NCI-H187 (cell line): ENCODE measurements around the gene HDHD5.
A peak's percentile ranks its signal among the peaks of the same experiment; 100 is the strongest.
"Not testable (repeated sequence)": the region's sequence is repeated elsewhere in the genome, so short reads cannot be mapped to it uniquely, and the experiment has no call there.

Source experiments
- DNase-seq, 2 experiments: peaks; one replicate each; lab custom pipeline; 2025; lab: John Stamatoyannopoulos, UW

The HDHD5 gene

GRCh38 chr22:17155941-17156340 lies 3.1 kb downstream of the HDHD5 start:
- no peak for DNase-seq

DNA sequence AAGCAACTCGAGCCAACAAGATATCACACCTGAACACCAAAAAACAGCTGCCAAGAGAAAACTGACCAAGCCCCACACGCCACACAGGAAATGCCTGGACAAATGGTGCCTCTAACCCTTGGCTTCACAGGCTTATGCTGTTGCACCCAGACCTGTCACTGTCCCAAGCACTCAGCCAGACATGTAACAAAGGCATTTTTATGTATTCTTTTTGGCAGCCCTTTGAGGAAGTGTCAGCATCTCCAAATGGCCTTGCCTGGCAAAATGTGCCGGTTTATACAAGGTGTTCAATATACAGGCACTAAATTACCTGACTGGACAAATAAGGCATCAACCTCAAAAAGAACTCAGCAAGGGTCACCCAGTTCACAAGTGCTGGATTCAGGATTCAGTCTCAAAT lies 6.1 kb downstream of the HDHD5 start:
- DNase-seq = no peak

DNA sequence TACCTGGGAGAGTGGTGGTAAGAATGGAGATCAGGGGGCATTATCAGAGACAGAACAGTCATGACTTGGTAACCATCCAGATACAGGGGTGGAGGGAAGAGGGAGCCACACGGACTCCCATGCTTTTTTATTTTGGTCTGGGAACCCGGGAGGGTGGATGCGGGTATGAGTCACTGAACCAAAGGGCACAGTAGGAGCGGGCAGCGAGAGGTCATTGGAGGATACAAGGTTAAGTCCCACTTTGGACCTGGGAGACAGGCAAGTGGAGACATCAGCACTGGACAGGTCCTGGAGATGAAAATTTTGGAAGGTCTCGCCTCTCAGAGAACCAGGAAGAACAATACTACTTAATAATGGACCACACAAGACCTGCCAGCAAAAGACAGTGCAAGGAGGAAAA lies 6.7 kb downstream of the HDHD5 start:
- no peak for DNase-seq

- no peak for DNase-seq
Observed at GRCh38 chr22:17149076-17149815, 9.8 kb downstream of the HDHD5 start.

GRCh38 chr22:17147458-17147857 lies 11.6 kb downstream of the HDHD5 start:
- DNase-seq = not testable (repeated sequence)

- no peak for DNase-seq
Observed at GRCh38 chr22:17145021-17145680, 13.9 kb downstream of the HDHD5 start.

DNA sequence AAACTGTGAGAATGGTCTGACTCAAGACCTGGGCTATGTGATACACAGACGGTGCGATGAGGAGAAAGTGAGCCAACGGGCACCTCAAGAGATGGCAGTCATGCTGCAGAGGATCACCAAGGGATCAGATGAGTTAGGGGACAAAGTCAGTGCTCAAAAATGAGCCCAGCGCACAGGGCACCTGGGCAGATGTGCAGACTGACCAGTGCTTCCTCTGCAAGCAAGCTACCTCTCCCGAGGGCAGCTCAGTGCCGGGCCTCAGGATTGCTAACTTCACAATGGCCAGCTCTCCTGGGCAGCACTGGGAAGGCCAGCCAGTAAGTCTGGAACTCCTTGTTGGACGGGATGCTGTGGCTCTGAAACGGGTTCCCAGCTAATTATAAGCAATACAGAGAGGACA lies 15.3 kb downstream of the HDHD5 start:
- no peak for DNase-seq

- DNase-seq = no peak
Observed at GRCh38 chr22:17143101-17143500, 16.0 kb downstream of the HDHD5 start.

- DNase-seq = no peak
Observed at GRCh38 chr22:17140826-17141766, 18.0 kb downstream of the HDHD5 start.

GRCh38 chr22:17140022-17140421 lies 19.1 kb downstream of the HDHD5 start:
- no peak for DNase-seq

GRCh38 chr22:17138513-17138912 lies 20.6 kb downstream of the HDHD5 start:
- DNase-seq = no peak

GRCh38 chr22:17137861-17138425 lies 21.1 kb downstream of the HDHD5 start:
- DNase-seq = no peak

GRCh38 chr22:17137170-17137569 lies 21.9 kb downstream of the HDHD5 start:
- no peak for DNase-seq

- no peak for DNase-seq
Observed at GRCh38 chr22:17135153-17135760, 23.8 kb downstream of the HDHD5 start.

DNA sequence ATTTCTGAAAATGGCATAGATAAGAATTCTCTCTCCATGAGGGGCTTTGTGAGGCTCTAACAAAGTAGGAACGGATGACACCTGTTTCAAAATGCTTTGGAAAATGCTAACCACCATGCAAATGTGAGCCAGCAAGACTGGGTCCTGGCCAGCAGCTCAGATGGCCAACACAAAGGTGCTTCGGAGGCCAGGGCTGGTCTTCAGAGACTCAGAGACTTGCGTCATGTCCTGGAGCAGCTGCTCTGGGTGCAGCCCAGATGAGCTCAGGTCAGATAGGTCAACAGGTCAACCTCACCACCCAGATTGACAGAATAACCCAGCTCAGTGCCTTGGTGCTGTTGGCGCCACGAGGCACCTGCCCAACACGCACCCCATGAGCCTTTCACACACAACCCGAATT lies 25.9 kb downstream of the HDHD5 start:
- DNase-seq = no peak

- DNase-seq = no peak
Observed at GRCh38 chr22:17132112-17132511, 27.0 kb downstream of the HDHD5 start.

GRCh38 chr22:17131686-17132085 lies 27.4 kb downstream of the HDHD5 start:
- peak in 1 of 2 experiments; percentile 3 for DNase-seq

- no peak for DNase-seq
Observed at GRCh38 chr22:17130199-17130598, 28.9 kb downstream of the HDHD5 start.

DNA sequence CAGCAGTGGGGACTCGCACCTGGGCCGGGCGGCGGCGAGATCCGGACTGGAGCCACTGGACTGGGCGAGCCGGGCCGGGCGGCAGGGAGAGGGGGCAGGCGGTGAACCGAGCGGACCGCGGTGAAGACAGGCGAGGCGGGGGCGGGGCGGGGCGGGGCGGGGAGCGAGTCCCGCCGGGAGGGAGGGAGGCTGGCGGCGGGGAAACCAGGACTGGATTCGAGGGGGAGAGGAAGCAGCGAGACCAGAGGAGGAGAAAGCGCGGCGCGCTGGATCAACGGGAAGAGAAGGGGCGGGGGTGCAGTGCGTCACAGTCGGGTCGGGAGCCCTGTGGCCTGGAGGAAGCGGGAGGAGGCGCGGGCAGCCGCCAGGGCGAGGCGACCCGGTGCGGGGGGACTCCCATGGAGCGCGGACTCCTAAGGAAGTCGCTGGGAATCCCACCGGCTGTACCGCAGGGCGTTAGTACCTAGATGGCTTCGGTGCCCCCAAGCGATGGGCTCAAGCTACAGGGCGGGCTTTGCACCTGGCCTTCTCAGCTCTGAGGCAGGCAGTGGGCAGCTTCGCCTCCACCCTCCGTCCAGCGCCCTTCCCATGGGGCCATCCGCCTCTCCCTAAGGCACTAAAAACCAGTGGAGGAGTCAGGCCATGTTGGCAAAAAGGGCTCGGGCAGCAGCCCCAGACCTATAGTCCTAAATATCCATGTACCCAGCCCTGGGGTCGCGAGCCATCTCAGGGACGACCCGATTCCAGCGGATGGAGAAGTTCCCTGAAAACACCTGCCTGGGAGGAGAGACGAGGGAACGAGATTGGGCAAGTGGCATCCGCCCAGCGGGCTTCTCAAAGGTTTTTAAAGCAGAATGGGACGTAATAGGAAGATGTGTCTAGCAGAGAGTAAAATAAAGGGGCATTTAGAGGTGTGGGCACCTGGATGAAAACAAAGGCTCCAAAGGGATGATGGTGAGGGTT lies 37.6 kb downstream of the HDHD5 start, which contains the start of gene TMEM121B:
TSS of gene TMEM121B (minus strand) at position 128 of the 963 bp plus-strand sequence. CDS start 233 bp downstream, outside the sequence.
- peak; percentile 29 to 80 for DNase-seq

DNA sequence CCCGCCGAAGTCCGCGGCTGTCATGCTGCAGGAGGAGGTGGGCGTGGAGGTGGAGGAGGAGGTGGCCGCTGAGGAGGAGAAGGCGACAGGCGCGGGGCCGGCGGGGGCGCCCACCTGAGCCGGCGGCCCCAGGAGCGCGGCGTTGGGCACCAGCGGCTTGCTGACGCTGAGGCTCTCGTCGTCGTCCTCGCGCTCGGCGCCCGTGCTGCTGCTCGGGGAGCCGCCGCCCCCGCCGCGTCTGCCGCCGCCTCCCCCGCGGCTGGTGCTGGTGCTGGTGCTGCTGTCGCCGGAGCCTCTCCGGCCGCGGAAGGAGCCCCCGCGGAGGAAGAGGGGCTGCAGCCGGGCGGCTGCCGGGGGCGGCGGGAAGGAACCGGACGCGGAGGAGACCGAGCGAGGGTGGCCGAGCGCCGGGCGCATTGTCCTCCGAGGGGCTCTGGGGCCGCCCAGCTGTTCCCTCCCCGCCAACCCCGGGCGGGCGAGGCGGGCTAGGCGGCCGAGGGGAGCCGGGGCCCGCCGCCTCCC lies 38.3 kb downstream of the HDHD5 start:
- DNase-seq = no peak
